NB4 (cell line): Measurements from ENCODE around the gene PKM.

ENCODE experiments used
- CTCF ChIP-seq: IDR thresholded peaks from one replicate; pipeline ENCODE4 v1.5.1; 2012; ENCODE audit warnings: low read depth, low read length
- MYC ChIP-seq: IDR thresholded peaks from 2 replicates; pipeline ENCODE4 v1.6.1; 2011; ENCODE audit warnings: low read depth, low read length
- POLR2A ChIP-seq: IDR thresholded peaks from 2 replicates; pipeline ENCODE4 v1.6.1; 2011; ENCODE audit warnings: mild to moderate bottlenecking; ENCODE audit not compliant: insufficient read length; ENCODE audit errors: extremely low read depth

- TF ChIP-seq POLR2A (no peak), CTCF (no peak), MYC (no peak)
Observed at GRCh38 chr15:72154316-72154715, 76.7 kb downstream of the PKM start.
